GM21447 (cell line): ENCODE results near the gene YDJC.
"Not testable (repeated sequence)": the region's sequence is repeated elsewhere in the genome, so short reads cannot be mapped to it uniquely, and the experiment has no call there.

Source experiments
- ATAC-seq: cut with Tn5 transposase; IDR thresholded peaks from one replicate; pipeline ENCODE4 v1.9.1; 2021; ENCODE audit not compliant: unreplicated experiment

The YDJC gene

DNA sequence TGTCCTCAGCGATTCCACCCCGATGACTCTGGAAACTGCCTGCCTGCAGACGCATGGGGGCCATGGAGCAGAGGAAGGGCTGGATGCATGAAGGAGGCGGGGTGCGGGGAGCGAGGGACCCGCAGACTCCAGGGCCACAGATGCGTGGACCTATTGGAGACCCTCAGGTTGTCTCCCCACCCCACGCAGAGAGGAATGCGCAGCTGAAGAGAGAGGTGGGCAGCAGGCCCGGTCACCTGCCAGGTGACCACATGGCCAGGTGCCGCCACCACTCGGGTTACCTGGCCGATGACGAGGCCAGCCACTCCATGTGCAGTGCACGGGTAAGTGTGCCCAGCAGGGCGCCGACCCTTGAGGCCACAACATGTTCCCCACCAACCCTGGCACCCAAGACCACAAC, 3.1 kb upstream of the YDJC start:
- ATAC-seq, result no peak

DNA sequence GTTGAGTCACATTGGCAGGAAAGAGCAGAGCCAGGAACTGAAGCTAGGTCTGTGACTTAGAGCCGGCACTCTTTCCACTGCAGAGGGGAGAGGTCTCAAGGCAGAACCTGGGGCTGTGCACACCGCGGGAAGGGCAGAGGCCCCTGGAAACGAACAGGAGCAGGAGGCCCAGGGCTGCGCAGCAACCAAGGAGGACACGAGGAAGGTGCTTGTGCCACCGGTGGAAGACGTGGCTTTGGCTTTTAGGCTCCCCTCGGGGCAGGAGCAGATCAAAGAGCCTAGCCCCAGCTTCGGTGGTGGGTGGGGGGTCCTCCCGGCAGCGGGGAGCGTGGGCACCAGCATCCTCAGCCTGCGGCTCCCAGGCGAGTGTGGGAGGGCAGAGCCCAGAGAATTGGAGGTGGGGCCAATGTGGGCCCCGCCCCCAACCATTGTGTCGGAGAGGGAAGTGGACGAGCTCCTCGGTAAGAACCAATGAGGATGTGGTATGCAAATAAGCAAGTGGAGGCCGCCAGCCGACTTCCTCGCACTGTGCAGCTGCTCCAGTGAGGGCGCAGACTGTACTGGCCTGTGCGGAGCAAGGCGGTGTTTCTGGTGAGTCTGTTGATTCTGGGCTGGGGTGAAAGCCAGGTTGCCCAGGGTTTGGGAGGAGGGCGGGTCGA, 2.5 kb upstream of the YDJC start, which contains the start of gene CCDC116:
Gene CCDC116 (plus strand): TSS at position 524 of the 659 bp plus-strand sequence. CDS start 422 bp downstream, outside the sequence.
- no peak for ATAC-seq

DNA sequence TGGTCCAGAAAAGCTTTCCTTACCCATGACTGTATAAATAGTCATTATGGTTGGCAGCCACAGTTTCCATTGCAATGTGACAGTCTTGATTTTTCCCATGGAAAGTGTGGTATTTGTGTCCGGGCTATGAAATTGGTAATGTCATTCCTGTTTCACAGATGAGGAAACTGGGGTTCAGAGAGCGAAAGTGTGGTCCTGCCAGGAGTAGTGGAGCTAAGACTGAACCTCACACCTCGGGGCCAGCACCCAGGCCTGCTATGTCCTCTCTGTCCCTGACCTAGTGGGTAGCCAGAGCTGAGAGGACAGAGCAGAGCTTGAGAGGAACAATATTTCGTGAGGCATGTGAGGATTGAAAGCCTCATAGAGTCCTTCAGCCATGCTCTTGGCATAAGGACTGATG, 1.2 kb upstream of the YDJC start:
- ATAC-seq, result no peak

DNA sequence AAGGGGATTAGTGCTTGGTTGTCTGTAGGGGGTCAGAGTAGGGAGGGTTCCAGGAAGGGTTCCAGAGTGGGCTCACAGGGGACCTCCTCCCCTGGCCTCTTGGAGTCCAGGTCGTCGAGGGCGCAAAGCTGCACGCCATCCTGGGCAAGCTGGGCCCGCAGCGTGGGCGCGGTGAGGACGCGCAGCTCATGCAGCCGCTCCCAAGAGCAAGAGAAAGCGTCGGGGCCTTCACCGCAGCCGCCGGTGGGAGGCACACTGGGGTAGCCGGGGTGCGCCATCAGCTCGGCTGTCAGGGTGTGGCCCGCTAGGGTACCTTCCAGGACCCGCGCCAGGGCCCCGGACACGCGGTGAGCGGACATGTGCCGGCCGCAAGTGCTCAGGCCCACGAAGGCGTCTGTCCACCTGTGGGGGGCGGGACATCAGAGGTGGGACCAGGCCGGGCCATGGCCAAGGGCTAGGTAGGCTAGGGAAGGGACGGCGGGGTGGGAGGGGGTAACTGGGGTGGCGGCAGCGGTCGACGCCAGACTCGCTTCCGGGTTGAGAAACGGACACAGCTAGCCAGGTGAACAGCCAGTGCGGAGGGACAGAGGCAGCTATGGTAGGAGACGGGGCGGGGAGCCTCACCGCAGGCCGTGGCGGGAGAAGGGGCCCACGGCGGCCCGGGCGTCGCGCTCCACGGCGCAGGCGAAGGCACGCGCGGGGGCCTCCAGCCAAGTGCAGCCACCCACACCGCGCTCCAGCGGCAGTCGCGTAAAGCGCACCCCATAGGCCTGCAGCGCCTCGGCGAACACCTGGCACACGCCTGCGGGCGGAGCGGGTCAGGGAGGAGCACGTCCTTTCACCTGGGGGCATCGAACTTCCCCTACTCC, 1.2 kb downstream of the YDJC start:
- ATAC-seq, result no peak

DNA sequence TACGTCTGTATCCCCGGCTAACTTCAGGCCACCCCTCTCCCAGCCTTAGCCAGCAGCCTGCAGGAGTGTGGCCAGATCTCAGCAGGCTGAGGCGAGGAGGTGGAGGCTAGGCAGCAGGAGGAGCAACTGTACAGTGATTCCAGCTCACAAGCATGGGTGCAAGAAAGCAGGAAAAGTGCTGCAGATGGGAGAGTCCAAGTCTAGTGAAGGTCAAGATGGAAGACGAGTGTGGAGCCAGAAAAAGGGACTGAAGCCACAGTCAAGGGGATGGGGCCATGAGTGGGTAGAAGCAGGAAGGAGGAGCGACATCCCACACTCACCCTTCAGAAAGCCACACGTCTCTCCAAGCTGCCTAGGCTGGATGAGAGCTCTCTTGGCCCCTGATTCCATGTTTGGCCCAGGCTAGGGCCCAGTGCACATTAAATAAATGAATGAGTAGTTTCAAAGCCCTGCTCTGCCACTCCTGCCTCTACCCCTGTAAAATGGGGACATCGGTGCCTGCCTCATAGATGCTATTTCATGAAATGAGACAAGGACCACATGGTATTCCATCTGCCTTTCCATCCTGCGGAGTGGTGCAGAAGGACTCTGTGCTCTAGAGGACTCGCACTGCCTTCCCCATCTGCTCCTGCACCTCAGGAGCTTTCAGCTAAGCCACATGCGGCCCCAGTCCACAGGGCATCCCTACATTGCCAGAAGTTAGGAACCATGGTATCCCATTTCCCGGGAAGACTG, 2.9 kb downstream of the YDJC start:
- ATAC-seq, result no peak

DNA sequence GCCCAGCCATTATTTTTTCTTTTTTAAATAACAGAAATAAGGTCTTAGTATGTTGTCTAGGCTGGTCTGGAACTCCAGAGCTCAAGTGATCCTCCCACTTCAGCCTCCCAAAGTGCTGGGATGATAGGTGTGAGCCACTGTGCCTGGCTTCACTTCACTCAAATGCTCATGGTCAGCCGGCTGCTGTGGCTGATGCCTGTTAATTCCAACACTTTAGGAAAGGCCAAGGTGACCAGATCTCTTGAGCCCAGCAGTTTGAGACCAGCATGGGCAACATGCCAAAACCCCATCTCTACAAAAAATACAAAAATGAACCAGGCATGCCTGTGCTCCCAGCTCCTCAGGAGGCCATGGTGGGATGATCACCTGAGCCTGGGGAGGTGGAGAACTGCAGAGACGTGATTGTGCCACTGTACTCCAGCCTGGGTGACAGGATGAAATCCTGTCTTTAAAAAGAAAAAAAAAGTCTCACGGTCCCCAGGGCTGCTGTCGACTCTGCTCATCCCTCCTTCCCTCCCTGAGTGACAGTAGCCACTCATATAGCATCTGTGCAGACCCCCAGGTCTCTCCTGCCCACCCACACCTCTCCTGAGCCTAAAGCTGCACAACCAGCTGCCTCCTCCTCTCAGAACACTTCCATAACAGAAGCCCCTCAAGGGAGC, 3.6 kb downstream of the YDJC start:
- ATAC-seq, result no peak

DNA sequence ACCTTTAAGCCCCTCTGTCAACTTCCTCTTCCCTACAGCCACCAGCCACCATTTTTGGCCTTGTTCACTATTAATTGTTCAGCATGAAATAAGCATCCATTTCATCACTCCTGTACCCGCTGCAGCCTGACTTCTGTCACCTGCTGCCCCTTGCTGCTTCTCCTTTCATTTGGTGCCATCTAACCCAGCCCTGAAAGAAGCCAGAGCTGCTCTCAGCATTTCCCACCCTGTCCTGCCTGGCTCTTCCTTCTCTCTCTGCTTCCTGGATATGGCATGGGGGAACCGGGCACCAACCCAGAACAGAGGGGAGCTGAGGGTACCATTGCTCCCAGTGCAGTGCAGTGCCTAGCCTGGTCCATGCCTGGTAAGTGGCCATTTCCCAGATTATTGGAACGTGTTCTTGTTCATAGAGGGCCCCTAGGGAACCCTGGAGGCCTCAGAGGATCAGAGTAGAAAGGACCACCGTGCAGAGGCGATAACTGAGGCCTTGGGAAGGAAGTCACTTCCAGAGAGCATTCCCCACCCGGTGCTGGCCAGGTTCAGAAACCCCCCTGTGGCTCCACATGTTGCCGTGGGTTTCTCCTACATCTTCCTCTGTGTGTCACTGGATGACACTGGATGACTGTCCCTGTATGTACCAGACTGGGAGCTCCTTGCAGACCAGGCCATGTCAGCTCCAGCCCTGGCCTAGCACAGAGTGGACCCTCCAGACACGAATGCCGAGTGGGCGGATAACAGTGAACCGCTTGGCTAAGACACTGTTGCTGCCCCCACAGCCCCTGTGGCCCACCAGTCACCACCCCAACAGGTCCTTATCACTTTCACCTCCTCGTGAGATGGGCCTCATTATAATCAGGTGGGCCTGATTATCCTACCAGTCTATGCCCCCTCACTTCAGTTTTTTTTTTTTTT, 4.7 kb downstream of the YDJC start:
- ATAC-seq, result no peak

DNA sequence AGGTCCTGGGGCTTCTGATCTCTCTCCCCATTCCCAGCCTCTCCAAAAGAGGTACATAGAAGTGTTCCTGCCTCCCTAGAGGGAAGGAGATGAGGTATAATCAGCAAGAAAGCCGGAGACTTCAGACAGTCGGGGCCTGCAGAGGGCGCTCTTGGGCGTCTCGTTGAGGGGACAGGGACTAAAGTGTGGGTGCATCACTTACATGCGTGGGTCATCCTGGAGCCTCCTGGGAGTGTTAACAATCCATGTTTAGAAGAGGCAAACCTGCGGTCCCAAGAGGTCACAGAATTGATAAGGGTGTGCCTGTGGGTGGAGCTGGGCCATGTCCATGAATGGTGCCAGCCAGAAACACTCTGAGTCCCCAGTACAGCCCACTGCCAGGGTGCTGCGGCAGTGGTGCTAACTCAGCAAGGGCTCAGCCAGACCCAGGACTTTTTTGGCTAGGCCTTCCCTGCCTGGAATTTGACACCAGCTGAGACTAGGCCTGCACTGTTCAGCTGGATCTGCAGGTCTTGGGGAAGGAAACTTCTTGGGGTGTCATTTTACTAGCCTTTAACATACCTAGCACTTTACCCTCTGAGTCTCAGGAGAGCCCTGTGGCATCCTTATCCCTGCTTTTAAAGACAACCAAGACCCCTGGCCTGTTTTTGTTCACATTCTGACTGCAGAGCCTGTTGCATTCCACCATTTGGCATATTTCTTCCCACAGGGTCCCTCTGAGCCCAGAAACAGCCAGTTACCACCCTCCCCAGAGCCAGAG, 5.5 kb downstream of the YDJC start:
- ATAC-seq, result no peak

DNA sequence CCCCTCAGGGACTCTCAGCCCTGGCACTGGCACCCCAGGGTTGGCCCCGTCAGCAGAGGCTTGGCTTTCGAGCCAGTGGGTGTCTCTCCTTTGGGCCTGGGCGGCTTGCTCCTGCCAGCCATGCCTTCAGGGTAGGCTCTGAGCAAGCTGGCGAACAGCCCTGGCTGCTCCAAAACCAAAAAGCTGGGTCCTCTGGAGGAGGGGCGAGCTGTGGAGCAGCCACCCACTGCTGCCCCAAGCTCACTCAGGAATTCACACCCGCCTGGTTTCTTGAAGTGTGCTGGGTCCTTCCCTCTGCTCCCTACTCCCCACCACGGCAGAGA, 6.2 kb downstream of the YDJC start:
- no peak for ATAC-seq

DNA sequence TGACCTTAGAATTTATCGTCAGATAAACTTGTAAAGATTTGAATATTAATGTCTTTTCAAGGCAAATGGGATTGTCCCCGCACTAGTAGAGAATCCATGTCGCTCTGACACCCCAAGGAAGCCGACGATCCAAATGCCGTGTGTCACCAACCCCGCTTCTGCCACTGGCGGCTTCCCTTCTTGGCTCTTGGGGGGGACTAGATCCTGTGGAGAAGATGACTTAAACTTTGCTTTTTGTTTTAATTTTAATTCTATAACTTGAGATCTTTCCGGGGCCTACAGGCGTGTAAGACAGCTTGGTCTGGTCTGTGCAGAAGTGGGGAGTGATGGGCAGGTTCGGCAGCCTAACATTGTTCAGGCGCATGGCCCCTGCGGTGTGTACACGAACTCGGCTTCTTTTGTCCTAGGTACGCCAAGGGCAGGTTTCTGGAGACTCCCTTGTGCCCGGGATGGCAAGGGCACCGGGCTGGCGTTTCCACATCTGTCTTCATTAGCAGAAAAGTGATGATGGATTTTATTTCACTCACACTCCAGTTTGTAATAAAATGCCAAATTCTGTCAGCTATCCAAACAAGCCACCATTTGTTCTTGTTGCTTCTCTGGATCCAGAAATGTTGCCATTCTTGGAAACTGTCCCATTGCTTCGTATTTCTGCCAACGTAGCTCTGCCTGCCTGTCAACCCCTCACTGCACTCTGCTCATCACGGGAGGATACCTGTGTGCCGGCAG, 6.7 kb downstream of the YDJC start:
- ATAC-seq, result no peak

DNA sequence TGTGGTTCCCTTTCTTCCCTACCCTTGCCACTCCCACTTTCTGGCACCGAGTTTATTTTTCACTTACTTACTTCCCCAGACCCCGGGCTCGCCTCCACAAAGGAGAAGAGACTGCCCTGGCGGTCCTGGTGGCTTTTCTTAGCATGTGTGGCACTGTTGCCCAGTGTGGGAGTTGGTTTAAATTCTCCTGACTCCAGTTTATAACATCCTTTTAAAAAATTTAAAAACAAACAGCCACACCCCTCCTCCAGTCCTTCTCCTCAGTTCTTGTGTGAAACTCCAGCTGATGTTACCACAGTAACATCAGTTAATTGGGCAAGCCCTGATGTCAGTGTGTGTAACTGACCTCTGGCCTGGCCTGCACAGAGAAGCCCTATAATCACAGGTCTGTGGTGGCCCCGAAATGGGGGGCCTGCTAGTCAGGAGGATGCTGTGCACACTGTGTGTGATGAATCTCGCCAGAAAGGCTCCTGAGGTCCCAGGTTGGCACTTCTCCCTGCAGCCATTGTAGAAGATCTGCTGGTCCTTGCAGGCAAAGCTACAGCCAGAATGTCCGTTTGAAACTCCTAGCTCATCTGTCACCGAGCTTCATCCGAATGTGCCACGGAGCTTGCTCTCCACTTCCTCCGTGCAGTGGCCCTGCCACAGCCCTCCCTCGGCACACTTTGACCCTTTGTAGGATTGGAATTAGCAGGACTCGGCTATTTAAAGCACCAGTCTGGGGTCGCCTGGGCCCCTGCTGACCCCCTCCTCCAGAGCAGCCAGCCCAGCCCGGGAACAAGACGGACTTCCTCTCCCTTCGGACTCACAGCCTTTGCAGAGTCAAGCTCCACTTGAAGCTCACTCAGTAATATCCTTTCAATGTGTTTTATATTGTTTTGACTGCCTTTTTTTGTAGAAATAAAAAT, 7.6 kb downstream of the YDJC start:
- ATAC-seq, result no peak

DNA sequence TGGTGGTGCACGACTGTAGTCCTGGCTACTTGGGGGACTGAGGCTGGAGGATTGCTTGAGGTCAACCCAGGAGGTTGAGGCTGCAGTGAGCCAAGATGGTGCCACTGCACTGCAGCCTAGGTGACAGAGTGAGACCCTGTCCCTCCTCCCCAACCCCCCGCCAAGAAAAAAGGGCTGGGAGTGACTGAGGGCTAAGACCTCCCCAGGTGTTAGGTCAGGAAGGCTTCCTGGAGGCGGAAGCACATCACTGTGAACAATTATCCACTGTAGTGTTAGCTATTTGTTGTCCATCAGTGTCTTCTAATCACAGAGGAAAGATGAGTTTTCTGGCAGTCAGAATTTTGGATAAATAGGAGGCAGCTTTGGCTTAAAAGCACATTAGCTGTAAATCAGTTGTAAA, 8.8 kb downstream of the YDJC start:
- no peak for ATAC-seq

DNA sequence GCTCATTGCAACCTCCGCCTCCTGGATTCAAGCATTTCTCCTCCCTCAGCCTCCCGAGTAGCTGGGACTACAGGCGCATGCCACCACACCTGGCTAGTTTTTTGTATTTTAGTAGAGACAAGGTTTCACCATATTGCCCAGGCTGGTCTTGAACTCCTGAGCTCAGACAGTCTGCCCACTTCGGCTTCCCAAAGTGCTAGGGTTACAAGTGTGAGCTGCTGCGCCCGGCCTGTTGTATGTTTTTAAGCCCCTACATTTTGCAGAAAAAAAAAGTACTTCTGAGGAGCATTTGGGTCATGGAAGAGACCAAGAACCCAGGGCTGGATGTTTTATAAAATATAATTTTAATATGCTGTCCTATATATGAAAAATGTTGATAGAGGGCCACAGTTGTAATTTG, 12.5 kb downstream of the YDJC start:
- not testable (repeated sequence) for ATAC-seq

DNA sequence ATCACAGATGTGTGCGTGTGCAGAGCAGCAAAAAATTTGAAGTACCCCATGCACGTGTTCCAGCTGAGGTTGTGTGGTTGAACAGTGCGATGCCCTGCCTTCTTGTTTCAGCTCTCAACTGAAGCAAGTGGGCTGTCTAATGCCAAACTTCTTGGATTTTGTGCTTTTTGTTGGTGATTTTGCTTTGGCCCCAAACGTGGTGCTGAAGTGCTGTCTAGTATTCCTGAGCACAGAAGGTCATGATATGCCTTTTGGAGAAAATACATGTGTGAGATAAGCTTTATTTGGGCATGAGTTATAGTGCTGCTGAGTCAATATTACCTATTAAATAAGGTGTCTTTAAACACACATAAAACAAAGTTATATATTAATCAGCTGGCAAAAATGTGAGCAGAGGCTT, 14.1 kb downstream of the YDJC start:
- ATAC-seq, result no peak

DNA sequence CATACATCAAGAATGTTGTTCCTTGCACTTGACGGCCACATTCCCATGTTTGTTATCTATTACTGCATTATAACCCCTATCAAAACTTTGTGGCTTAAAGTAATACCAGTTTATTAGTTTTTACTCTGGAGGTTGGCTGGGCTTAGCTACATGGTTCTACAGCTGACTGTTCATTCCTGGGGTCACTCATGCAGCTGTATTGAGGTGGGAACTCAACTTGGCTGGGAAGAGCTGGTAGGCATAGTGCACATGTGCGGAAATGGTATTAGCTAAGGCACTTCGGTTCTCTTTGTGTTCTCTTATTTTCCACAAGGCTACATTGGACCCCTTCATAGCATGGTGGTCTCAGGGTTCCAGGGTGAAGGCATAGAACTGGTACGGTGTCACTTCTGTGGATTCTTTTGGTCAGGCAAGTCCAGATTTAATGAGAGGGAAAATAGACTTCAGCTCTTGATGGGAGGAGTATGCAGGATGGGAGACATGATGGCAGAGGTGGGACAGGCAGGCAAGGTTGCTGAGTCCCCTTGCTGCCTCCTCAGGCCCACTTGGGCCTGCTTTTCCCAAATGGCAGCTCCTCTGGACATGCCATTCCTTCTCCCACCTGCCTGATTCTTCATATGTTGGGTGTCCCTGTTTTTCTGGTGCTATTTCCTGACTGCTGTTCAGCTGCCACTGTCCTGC, 16.1 kb downstream of the YDJC start:
- ATAC-seq, result no peak

DNA sequence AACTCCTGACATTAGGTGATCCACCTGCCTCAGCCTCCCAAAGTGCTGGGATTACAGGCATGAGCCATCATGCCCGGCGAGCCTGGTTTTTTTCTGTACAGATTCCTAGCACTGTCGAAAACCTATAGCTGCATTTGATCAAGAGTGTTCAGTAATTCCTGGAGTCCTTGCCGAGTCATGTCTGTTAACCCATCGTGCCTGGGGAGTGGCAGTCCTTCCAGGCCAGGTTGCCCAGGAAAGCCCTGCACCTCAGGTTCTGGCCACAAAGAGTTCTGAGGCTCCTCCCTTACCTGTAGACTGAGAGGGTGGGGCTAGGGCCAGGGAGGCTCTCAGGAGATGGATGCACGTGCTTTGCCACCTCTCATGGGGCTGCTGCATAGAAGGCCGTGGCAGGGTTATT, 17.0 kb downstream of the YDJC start:
- ATAC-seq, result no peak

DNA sequence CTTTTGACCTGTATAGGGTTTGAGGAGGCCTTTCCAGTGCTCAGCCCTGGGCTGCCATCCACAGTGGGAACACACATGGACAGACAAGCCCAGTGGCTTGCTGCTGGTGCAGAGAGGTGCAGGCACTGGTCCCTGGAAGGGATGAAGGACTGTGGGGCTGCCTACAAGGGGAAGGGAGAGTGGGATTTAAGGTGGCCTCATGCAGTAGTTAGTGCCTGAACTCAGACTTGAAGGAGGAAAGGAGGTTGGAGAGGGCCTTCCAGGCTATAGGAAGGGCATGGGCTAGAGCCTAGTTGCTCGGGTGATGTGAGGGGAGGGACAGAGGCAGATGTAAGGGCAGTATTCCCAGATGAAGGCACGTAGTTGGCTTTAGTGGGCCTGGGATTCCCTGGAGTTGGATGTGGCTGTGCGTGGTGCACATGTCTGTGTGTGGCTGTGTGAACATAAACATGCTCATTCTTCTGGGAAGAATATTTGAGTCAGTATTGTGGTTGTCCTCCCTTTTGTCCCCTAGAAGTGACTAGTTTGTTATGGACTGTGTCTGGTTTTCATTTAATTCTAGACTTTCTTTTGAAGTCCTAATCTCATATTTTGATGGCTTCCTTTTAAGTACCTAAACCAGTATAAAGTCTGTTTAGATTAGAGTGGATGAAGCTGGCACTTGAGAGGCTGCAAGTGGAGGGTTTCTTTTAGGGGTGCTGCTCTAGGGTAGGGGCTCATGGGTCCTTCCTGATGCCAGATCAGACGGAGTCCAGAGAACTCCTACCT, 18.4 kb downstream of the YDJC start:
- no peak for ATAC-seq
